Thyroid gland (tissue), 4 donors: ENCODE results near the gene RARA.

Source experiments
- CTCF ChIP-seq, 6 experiments: fragments of 200-600 bp in 3 of 6; fragments of 450-650 bp in 3 of 6; sonication (generic) in 3 of 6; IDR thresholded peaks; one replicate each; pipeline ENCODE4 v1.5.1; 2016 to 2019; ENCODE audit warnings: antibody characterized with exemption in 6 of 6, mild to moderate bottlenecking in 2 of 6, inconsistent platforms in 1 of 6, moderate library complexity in 1 of 6
- POLR2A ChIP-seq, 2 donors: fragments of 450-650 bp; IDR thresholded peaks; one replicate each; pipeline ENCODE4 v1.6.1; 2017; ENCODE audit warnings: antibody characterized with exemption in 2 of 2, mild to moderate bottlenecking in 2 of 2, moderate library complexity in 1 of 2

GRCh38 chr17:40309949-40310510 lies 1.1 kb downstream of the RARA start:
- TF ChIP-seq CTCF (IDR thresholded peaks at IDR 0.05) (no peak), POLR2A (IDR thresholded peaks at IDR 0.05) (no peak)
